Keratinocyte (primary cell): ENCODE results near the gene RUFY2. TPM values are rescaled to one million over a fixed set of nuclear protein-coding genes. Genes with fewer than 3 reads are reported as not detected.

ENCODE experiments used
- DNase-seq: peaks from one replicate; pipeline ENCODE4 v3.0.0-alpha.2; 2011; ENCODE audit warnings: low read depth, missing footprints, low spot score
- FAIRE-seq: peaks from 2 replicates; lab custom pipeline; 2011; peaks lifted over from hg19 to GRCh38; lab: Jason Lieb, UNC
- H2AFZ ChIP-seq: 2 replicates; pipeline ENCODE4 v1.6.0; 2012; ENCODE audit warnings: low read length, control low read depth, inconsistent platforms; ENCODE audit not compliant: control insufficient read depth
- H3K27ac ChIP-seq: 2 replicates; pipeline ENCODE4 v1.5.1; 2011; ENCODE audit warnings: low read length; ENCODE audit not compliant: control insufficient read depth, insufficient read depth
- H3K27me3 ChIP-seq: 3 replicates; pipeline ENCODE4 v1.6.0; 2011; ENCODE audit warnings: low read length; ENCODE audit not compliant: control insufficient read depth, insufficient read depth; ENCODE audit errors: extremely low read depth
- H3K36me3 ChIP-seq, 2 experiments: 2 replicates in 1 of 2; 3 replicates in 1 of 2; pipeline ENCODE4 v1.5.1; 2011; ENCODE audit warnings: low read length in 2 of 2, mild to moderate bottlenecking in 1 of 2; ENCODE audit not compliant: control insufficient read depth in 2 of 2, insufficient read depth in 2 of 2; ENCODE audit errors: extremely low read depth in 1 of 2
- H3K4me1 ChIP-seq: 3 replicates; pipeline ENCODE4 v1.5.1; 2011; ENCODE audit warnings: low read length; ENCODE audit not compliant: control insufficient read depth, insufficient read depth; ENCODE audit errors: extremely low read depth
- H3K4me2 ChIP-seq: 3 replicates; pipeline ENCODE4 v1.6.0; 2011; ENCODE audit warnings: low read depth, low read length; ENCODE audit not compliant: control insufficient read depth, insufficient read depth; ENCODE audit errors: extremely low read depth
- H3K4me3 ChIP-seq, 3 experiments: fragments of 200-600 bp in 1 of 3; sonication (generic) in 1 of 3; 2 replicates in 2 of 3; 3 replicates in 1 of 3; pipeline ENCODE4 v1.5.1; 2011 to 2016; ENCODE audit warnings: low read length in 3 of 3, mild to moderate bottlenecking in 3 of 3, control low read depth in 2 of 3, inconsistent platforms in 1 of 3, low read depth in 1 of 3, mixed read lengths in 1 of 3, mixed run types in 1 of 3, moderate library complexity in 1 of 3; ENCODE audit not compliant: control insufficient read depth in 2 of 3, insufficient read depth in 2 of 3; ENCODE audit errors: extremely low read depth in 1 of 3
- H3K79me2 ChIP-seq: 2 replicates; pipeline ENCODE4 v1.6.0; 2012; ENCODE audit warnings: low read length; ENCODE audit not compliant: control insufficient read depth, insufficient read depth
- H3K9ac ChIP-seq: 3 replicates; pipeline ENCODE4 v1.6.0; 2011; ENCODE audit warnings: low read length; ENCODE audit not compliant: control insufficient read depth, insufficient read depth; ENCODE audit errors: extremely low read depth
- H3K9me1 ChIP-seq: 3 replicates; pipeline ENCODE4 v1.6.0; 2011; ENCODE audit warnings: low read length; ENCODE audit not compliant: control insufficient read depth, insufficient read depth; ENCODE audit errors: extremely low read depth
- H3K9me3 ChIP-seq: 2 replicates; pipeline ENCODE4 v1.5.1; 2012; ENCODE audit warnings: low read depth, low read length; ENCODE audit not compliant: control insufficient read depth
- H4K20me1 ChIP-seq: 3 replicates; pipeline ENCODE4 v1.6.0; 2011; ENCODE audit warnings: low read length; ENCODE audit not compliant: control insufficient read depth, insufficient read depth; ENCODE audit errors: extremely low read depth
- EZH2 ChIP-seq: IDR thresholded peaks from one replicate; pipeline ENCODE4 v1.6.1; 2012; ENCODE audit warnings: inconsistent platforms, mild to moderate bottlenecking, low read length, moderate library complexity
- dilution Hi-C: fragments of 300-500 bp; cut with MboI; formaldehyde crosslinking; loops from one replicate; pipeline ENCODE4 v1.7.0; 2020; ENCODE audit warnings: low sequenced_read_pairs; ENCODE audit not compliant: extremely low pct_ligation_motif_present
- polyA plus RNA-seq, 5 experiments: library from polyadenylated mRNA; depleted of rRNA in 3 of 5; stranded (reverse) in 3 of 5; stranded (forward) in 1 of 5; unstranded in 1 of 5; fragments of >200 nt; gene quantifications; 1 replicate in 1 of 5; 2 replicates in 3 of 5; 3 replicates in 1 of 5; pipeline versions ENCODE4 v1.2.1 to v1.2.3, GENCODE V29; 2011 to 2012; ENCODE audit warnings: missing spikeins in 2 of 5, low read depth in 1 of 5, low replicate concordance in 1 of 5
- TF ChIP-seq, protein P1 (sequence below), 3 experiments: IDR thresholded peaks in 1 of 3; conservative IDR thresholded peaks in 1 of 3; optimal IDR thresholded peaks in 1 of 3; 2 replicates in 2 of 3; 3 replicates in 1 of 3; pipeline versions ENCODE3 to v1.5.1; 2011; ENCODE audit warnings: low read length in 3 of 3, mild to moderate bottlenecking in 3 of 3, moderate library complexity in 2 of 3, control low read depth in 1 of 3, inconsistent platforms in 1 of 3; ENCODE audit not compliant: insufficient read depth in 2 of 3; ENCODE audit errors: extremely low read depth in 1 of 3

The RUFY2 gene
- polyA plus RNA-seq, 1 donor (not counting 4 experiments of a cell fraction or from before 2014, with no cell fraction given) = 15.6 TPM

DNA sequence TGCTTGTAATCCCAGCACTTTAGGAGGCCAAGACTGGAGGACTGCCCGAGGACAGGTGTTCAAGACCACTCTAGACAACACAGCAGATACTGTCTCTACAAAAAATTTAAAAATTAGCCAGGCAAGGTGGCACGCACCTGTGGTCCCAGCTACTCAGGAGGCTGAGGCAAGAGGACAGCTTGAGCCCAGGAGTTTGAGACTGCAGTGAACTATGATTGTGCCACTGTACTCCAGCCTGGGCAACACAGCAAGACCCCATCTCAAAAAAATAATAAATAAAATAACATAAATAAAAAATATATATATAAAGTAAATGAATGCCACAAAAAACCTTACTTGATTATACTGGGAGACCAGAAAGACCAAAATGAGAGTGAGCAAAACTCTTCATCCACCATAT, 53.5 kb downstream of the RUFY2 start:
- dilution Hi-C loops = no loop called here
- Histone ChIP-seq H3K4me2 (no peak overlapping the region), H2AFZ (no peak overlapping the region), H3K9me3 (no peaks in the 10 kb centered on the region), H3K9me1 (no peaks in the 10 kb centered on the region), H3K36me3 (peaks cover 0 to 13% of the 10 kb centered on the region in 2 experiments), H3K79me2 (no peaks in the 10 kb centered on the region), H4K20me1 (no peaks in the 10 kb centered on the region), H3K27me3 (no peaks in the 10 kb centered on the region), H3K4me1 (no peaks in the 10 kb centered on the region), H3K27ac (no peak overlapping the region), H3K4me3 (no peak overlapping the region), H3K9ac (no peak overlapping the region)
- FAIRE-seq (no peak), DNase-seq (no peak)
- TF ChIP-seq, protein P1, sequence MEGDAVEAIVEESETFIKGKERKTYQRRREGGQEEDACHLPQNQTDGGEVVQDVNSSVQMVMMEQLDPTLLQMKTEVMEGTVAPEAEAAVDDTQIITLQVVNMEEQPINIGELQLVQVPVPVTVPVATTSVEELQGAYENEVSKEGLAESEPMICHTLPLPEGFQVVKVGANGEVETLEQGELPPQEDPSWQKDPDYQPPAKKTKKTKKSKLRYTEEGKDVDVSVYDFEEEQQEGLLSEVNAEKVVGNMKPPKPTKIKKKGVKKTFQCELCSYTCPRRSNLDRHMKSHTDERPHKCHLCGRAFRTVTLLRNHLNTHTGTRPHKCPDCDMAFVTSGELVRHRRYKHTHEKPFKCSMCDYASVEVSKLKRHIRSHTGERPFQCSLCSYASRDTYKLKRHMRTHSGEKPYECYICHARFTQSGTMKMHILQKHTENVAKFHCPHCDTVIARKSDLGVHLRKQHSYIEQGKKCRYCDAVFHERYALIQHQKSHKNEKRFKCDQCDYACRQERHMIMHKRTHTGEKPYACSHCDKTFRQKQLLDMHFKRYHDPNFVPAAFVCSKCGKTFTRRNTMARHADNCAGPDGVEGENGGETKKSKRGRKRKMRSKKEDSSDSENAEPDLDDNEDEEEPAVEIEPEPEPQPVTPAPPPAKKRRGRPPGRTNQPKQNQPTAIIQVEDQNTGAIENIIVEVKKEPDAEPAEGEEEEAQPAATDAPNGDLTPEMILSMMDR (optimal IDR thresholded peaks at IDR 0.05 in 1 of 3, IDR thresholded peaks at IDR 0.05 in 1 of 3, conservative IDR thresholded peaks at IDR 0.05 in 1 of 3; ENCODE audit: extremely low read depth in 1 of 3, insufficient read depth in 2 of 3, low read length in 3 of 3) = no peak
- TF ChIP-seq EZH2 = no peak

- DNase-seq = no peak
- Histone ChIP-seq H2AFZ (no peak overlapping the region), H3K27me3 (no peaks in the 10 kb centered on the region), H3K79me2 (no peaks in the 10 kb centered on the region), H3K9me1 (no peaks in the 10 kb centered on the region), H3K27ac (no peak overlapping the region), H3K4me3 (no peak overlapping the region), H4K20me1 (no peaks in the 10 kb centered on the region), H3K4me2 (no peak overlapping the region), H3K36me3 (peaks cover 6 to 8% of the 10 kb centered on the region in 2 experiments), H3K9ac (no peak overlapping the region), H3K4me1 (no peaks in the 10 kb centered on the region), H3K9me3 (no peaks in the 10 kb centered on the region)
- peak; percentile 85 for FAIRE-seq
- TF ChIP-seq, protein P1 (optimal IDR thresholded peaks at IDR 0.05 in 1 of 3, IDR thresholded peaks at IDR 0.05 in 1 of 3, conservative IDR thresholded peaks at IDR 0.05 in 1 of 3; ENCODE audit: extremely low read depth in 1 of 3, insufficient read depth in 2 of 3, low read length in 3 of 3) = peak; percentile 65 to 78 (median 77)
- TF ChIP-seq EZH2 = no peak
- dilution Hi-C loops = no loop called here
These were observed 58.8 kb downstream of the RUFY2 start for GRCh38 chr10:68348265-68348741.
